Measurements from ENCODE around the gene GSTM5. TPM values are rescaled to one million over a fixed set of nuclear protein-coding genes. Genes with fewer than 3 reads are reported as not detected.
A peak's percentile ranks its signal among the peaks of the same experiment; 100 is the strongest.
"Not testable (repeated sequence)": the region's sequence is repeated elsewhere in the genome, so short reads cannot be mapped to it uniquely, and the experiment has no call there.

Gene GSTM5
- total RNA-seq, 4 donors from 2014 or later, result 0.23 to 2.2 (median 1.5) TPM

- no peak overlapping the region for H3K4me3 ChIP-seq (ENCODE audit: low read depth, poor library complexity, severe bottlenecking)
- DNase-seq (ENCODE audit: low spot score in 2 of 2), result peak in 1 of 2 donors; percentile 62
- 91 to 92% methylated on average over 12 of the region's 12 CpGs for WGBS, 2 donors
- TF ChIP-seq, protein P1, sequence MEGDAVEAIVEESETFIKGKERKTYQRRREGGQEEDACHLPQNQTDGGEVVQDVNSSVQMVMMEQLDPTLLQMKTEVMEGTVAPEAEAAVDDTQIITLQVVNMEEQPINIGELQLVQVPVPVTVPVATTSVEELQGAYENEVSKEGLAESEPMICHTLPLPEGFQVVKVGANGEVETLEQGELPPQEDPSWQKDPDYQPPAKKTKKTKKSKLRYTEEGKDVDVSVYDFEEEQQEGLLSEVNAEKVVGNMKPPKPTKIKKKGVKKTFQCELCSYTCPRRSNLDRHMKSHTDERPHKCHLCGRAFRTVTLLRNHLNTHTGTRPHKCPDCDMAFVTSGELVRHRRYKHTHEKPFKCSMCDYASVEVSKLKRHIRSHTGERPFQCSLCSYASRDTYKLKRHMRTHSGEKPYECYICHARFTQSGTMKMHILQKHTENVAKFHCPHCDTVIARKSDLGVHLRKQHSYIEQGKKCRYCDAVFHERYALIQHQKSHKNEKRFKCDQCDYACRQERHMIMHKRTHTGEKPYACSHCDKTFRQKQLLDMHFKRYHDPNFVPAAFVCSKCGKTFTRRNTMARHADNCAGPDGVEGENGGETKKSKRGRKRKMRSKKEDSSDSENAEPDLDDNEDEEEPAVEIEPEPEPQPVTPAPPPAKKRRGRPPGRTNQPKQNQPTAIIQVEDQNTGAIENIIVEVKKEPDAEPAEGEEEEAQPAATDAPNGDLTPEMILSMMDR (IDR thresholded peaks at IDR 0.05), result no peak
- TF ChIP-seq POLR2A (IDR thresholded peaks at IDR 0.05), result no peak
- intact Hi-C loops (cut with DNase I; ENCODE audit: low total_unique reads), result no loop called here
Measured at GRCh38 chr1:109751531-109752260, 39.6 kb downstream of the GSTM5 start.

DNA sequence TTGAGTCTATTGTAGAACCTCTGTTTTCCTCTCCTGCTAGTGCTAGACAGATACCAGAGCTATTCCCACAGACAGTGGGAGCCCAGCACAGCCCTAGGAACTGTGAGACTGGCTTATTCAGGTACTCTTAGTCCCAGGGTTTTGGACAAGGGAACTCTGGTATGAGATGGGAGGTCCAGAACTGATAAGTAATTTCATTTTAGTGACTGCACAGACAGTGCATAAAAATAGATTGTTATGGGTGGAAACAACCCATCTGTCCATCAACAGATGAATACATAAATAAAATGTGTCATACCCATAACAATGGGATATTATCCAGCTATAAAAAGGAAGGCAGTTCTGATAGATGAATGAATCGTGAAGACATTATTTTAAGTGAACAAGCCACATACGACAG is 42.7 kb downstream of the GSTM5 start:
- WGBS, 2 donors, result 71 to 79% methylated on average over 2 of the region's 2 CpGs
- no peak for DNase-seq (ENCODE audit: low spot score in 2 of 2)
- TF ChIP-seq POLR2A (IDR thresholded peaks at IDR 0.05), result no peak
- TF ChIP-seq, protein P1 (IDR thresholded peaks at IDR 0.05), result no peak

GRCh38 chr1:109756325-109756724 is 44.3 kb downstream of the GSTM5 start:
- H3K4me3 ChIP-seq (ENCODE audit: low read depth, poor library complexity, severe bottlenecking); intact Hi-C loops (cut with DNase I; ENCODE audit: low total_unique reads): not testable (repeated sequence)
- peak in 1 of 2 donors; percentile 26 for DNase-seq (ENCODE audit: low spot score in 2 of 2)
- 92 to 96% methylated on average over 5 of the region's 5 CpGs for WGBS, 2 donors

More for the DNA sequence above, 42.7 kb downstream of the GSTM5 start:
- intact Hi-C loops (cut with DNase I; ENCODE audit: low total_unique reads), result no loop called here
- no peak overlapping the region for H3K4me3 ChIP-seq (ENCODE audit: low read depth, poor library complexity, severe bottlenecking)

DNA sequence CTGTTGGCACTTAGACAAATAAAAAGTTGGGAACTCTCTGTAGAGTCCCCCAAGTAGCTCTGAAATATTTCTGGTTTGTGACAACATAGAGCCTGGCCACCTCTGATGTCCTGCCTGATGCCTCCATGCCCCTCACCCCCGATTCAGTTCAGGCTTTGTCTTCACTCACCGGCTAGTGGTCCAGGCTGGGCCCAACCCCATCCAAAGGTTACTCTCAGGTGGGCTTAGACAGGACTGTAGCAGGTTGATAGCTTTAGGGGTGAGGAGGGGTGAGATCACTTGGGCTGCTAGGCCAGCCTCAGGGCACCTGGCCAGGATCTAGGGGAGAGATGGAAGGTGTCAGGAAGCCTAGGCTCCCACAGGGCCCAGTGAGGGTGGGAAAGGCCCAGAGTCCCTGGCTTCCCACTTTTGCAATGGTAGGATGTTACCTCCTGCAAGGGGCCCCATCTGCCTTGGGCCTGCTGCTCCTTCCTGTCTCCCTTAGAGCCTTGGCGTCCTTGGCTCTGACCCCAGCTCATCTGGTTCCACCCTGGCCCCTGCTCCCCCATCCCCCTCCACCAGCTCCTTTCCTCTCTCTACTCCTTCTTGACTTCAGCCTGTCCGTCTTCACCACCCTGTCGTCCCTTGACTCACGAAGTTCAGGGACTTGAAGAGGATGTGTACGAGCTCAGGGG is 44.9 kb downstream of the GSTM5 start:
- no peak overlapping the region for H3K4me3 ChIP-seq (ENCODE audit: low read depth, poor library complexity, severe bottlenecking)
- TF ChIP-seq POLR2A (IDR thresholded peaks at IDR 0.05), result no peak
- TF ChIP-seq, protein P1 (IDR thresholded peaks at IDR 0.05), result no peak
- 92% methylated on average over 7 of the region's 7 CpGs for WGBS, 2 donors
- intact Hi-C loops (cut with DNase I; ENCODE audit: low total_unique reads), result no loop called here
- peak in 1 of 2 donors; percentile 77 for DNase-seq (ENCODE audit: low spot score in 2 of 2)

GRCh38 chr1:109757936-109758786 is 46.1 kb downstream of the GSTM5 start:
- WGBS, 2 donors, result 95% methylated on average over 12 to 13 of the region's 13 CpGs
- DNase-seq (ENCODE audit: low spot score in 2 of 2), result peak in 1 of 2 donors; percentile 68
- intact Hi-C loops (cut with DNase I; ENCODE audit: low total_unique reads), result no loop called here
- TF ChIP-seq, protein P1 (IDR thresholded peaks at IDR 0.05), result no peak
- TF ChIP-seq POLR2A (IDR thresholded peaks at IDR 0.05), result no peak
- H3K4me3 ChIP-seq (ENCODE audit: low read depth, poor library complexity, severe bottlenecking), result no peak overlapping the region
